ENCODE results near the gene C1QTNF12. TPM values are rescaled to one million over a fixed set of nuclear protein-coding genes. Genes with fewer than 3 reads are reported as not detected.

Gene C1QTNF12
- total and polyA plus RNA-seq, 2 donors (not counting 3 experiments of a cell fraction or from before 2014, with no cell fraction given): 1.0 to 1.9 TPM

DNA sequence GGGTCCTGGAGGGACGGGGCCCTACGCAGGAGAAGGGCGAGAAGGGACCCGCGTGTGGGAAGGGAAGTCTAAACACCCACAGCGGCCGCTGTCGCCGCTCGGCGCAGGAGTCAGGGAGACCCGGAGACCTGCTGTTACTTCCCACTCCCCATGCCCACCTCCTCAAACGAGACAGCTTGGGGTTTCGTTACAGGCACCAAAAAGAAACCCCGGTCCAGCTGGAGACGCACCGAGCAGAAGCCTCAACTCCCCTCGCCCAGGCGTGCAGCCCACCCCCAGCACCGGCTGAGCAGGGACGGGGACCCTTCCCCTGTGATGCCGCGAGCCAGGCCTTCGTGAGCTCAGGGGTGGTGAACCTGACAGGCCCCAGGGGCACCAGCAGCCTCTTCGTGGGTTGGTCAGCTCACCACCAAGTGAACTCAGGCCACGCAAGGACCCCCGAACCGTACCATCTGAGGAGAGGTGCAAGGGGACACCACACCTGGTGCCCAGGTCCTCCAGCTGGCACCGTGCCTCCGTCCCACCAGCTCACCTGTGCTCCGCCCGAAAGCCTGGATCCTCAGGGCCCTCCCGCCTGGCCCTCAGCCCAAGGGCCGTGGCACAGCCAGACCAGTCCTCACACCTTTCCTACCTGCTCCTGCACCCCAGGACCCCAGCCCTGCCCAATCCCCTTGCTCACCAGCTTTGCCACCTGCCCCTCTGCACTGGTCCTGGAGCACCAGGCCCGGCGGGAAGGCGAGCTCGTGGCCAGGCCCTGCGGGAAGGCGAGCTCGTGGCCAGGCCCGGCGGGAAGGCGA, 19.8 kb downstream of the C1QTNF12 start:
- dilution Hi-C loops (cut with MboI; ENCODE audit: extremely low pct_ligation_motif_present, low sequenced_read_pairs): no loop called here
- no peak for FAIRE-seq
- no peaks in the 10 kb centered on the region for H3K9me1 ChIP-seq (replicated peaks; ENCODE audit: control insufficient read depth, extremely low read depth, insufficient read depth, low read length)
- H3K9me3 ChIP-seq (replicated peaks; ENCODE audit: control insufficient read depth, insufficient read depth, low read length): no peaks in the 10 kb centered on the region
- peaks cover 6 to 43% of the 10 kb centered on the region in 2 experiments for H3K36me3 ChIP-seq (ENCODE audit: control insufficient read depth in 2 of 2, extremely low read depth in 1 of 2, insufficient read depth in 2 of 2, low read length in 2 of 2)
- H3K27ac ChIP-seq (ENCODE audit: insufficient read depth, low read depth, low read length): no peak overlapping the region
- no peak overlapping the region for H2AFZ ChIP-seq (ENCODE audit: low read depth, low read length)
- BruUV-seq (replicated peaks): no TSS peak
- H4K20me1 ChIP-seq (replicated peaks; ENCODE audit: control insufficient read depth, extremely low read depth, insufficient read depth, low read length): no peaks in the 10 kb centered on the region
- intact Hi-C loops (cut with micrococcal nuclease): no loop called here
- no peak for DNase-seq (ENCODE audit: low read depth, low spot score)
- H3K4me3 ChIP-seq (replicated peaks in 1 of 3; ENCODE audit: insufficient read depth in 1 of 3, low read depth in 1 of 3, low read length in 3 of 3): no peak overlapping the region
- ChIA-PET POLR2A (no interaction called here), CTCF (interaction anchor here (1.4 kb wide), 1 partner anchor 104 kb away, joined by 5 read pairs; no protein-coding TSS in a partner anchor)
- H3K4me1 ChIP-seq (ENCODE audit: control insufficient read depth, extremely low read depth, insufficient read depth, low read length): peaks cover 6% of the 10 kb centered on the region
- no peaks in the 10 kb centered on the region for H3K27me3 ChIP-seq (ENCODE audit: control insufficient read depth in 2 of 2, insufficient read depth in 2 of 2, low read length in 2 of 2)
- TF ChIP-seq, protein P1, sequence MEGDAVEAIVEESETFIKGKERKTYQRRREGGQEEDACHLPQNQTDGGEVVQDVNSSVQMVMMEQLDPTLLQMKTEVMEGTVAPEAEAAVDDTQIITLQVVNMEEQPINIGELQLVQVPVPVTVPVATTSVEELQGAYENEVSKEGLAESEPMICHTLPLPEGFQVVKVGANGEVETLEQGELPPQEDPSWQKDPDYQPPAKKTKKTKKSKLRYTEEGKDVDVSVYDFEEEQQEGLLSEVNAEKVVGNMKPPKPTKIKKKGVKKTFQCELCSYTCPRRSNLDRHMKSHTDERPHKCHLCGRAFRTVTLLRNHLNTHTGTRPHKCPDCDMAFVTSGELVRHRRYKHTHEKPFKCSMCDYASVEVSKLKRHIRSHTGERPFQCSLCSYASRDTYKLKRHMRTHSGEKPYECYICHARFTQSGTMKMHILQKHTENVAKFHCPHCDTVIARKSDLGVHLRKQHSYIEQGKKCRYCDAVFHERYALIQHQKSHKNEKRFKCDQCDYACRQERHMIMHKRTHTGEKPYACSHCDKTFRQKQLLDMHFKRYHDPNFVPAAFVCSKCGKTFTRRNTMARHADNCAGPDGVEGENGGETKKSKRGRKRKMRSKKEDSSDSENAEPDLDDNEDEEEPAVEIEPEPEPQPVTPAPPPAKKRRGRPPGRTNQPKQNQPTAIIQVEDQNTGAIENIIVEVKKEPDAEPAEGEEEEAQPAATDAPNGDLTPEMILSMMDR (IDR thresholded peaks at IDR 0.05; ENCODE audit: extremely low read depth in 1 of 2, insufficient read depth in 1 of 2, low read depth in 1 of 2, low read length in 2 of 2): no peak
- TF ChIP-seq, protein P2, sequence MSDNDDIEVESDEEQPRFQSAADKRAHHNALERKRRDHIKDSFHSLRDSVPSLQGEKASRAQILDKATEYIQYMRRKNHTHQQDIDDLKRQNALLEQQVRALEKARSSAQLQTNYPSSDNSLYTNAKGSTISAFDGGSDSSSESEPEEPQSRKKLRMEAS (IDR thresholded peaks at IDR 0.05; ENCODE audit: insufficient read depth, insufficient read length): no peak
- TF ChIP-seq JUN (IDR thresholded peaks at IDR 0.05; ENCODE audit: borderline replicate concordance, insufficient read depth, insufficient read length, low read depth): no peak
- no peak for TF ChIP-seq EZH2 (IDR thresholded peaks at IDR 0.05; ENCODE audit: borderline replicate concordance, low read depth, low read length, severe bottlenecking)
- TF ChIP-seq POLR2AphosphoS5 (IDR thresholded peaks at IDR 0.05; ENCODE audit: insufficient read depth, low read depth, low read length): no peak
- no peak for TF ChIP-seq FOS (IDR thresholded peaks at IDR 0.05; ENCODE audit: borderline replicate concordance, insufficient read depth, low read length)
- TF ChIP-seq MYC (IDR thresholded peaks at IDR 0.05; ENCODE audit: low read depth, low read length): no peak
- no peak for TF ChIP-seq POLR2A (IDR thresholded peaks at IDR 0.05; ENCODE audit: low read depth, low read length)
- TF ChIP-seq GATA2 (IDR thresholded peaks at IDR 0.05; ENCODE audit: insufficient read depth, insufficient read length, low read depth, low read length): no peak
- peaks cover 58% of the 10 kb centered on the region for H3K79me2 ChIP-seq (ENCODE audit: control insufficient read depth, insufficient read depth, low read length)
- H3K9ac ChIP-seq (replicated peaks; ENCODE audit: extremely low read depth, insufficient read depth, low read length): no peak overlapping the region
- no peak overlapping the region for H3K4me2 ChIP-seq (ENCODE audit: insufficient read depth, low read length)
